Measurements from ENCODE around the gene MYO1B.
"Not testable (repeated sequence)": the region's sequence is repeated elsewhere in the genome, so short reads cannot be mapped to it uniquely, and the experiment has no call there.

MYO1B gene

GRCh38 chr2:191451116-191451515, 205.9 kb downstream of the MYO1B start:
- no peaks in the 10 kb centered on the region for H3K4me1 ChIP-seq (ENCODE audit: control insufficient read depth in 2 of 2, insufficient read depth in 2 of 2, low read length in 2 of 2)
- no peak overlapping the region for H3K9ac ChIP-seq (ENCODE audit: low read depth in 1 of 2, low read length in 2 of 2)
- no peaks in the 10 kb centered on the region for H3K27me3 ChIP-seq (ENCODE audit: control insufficient read depth in 2 of 2, insufficient read depth in 2 of 2, low read length in 2 of 2)
- H3K4me3 ChIP-seq (ENCODE audit: low read length in 2 of 2): no peak overlapping the region
- no peak overlapping the region for H3K27ac ChIP-seq (ENCODE audit: low read depth in 2 of 2, low read length in 2 of 2)
- H3K9me3 ChIP-seq (ENCODE audit: control insufficient read depth in 2 of 2, low read length in 2 of 2): no peaks in the 10 kb centered on the region
- H3K36me3 ChIP-seq (ENCODE audit: control insufficient read depth in 2 of 2, insufficient read depth in 2 of 2, low read length in 2 of 2): no peaks in the 10 kb centered on the region

GRCh38 chr2:191452065-191452464, 206.9 kb downstream of the MYO1B start:
- no peak overlapping the region for H3K27ac ChIP-seq (ENCODE audit: low read depth in 2 of 2, low read length in 2 of 2)
- no peaks in the 10 kb centered on the region for H3K27me3 ChIP-seq (ENCODE audit: control insufficient read depth in 2 of 2, insufficient read depth in 2 of 2, low read length in 2 of 2)
- H3K9me3 ChIP-seq (ENCODE audit: control insufficient read depth in 2 of 2, low read length in 2 of 2): no peaks in the 10 kb centered on the region
- H3K36me3 ChIP-seq (ENCODE audit: control insufficient read depth in 2 of 2, insufficient read depth in 2 of 2, low read length in 2 of 2): no peaks in the 10 kb centered on the region
- no peak overlapping the region for H3K4me3 ChIP-seq (ENCODE audit: low read length in 2 of 2)
- H3K4me1 ChIP-seq (ENCODE audit: control insufficient read depth in 2 of 2, insufficient read depth in 2 of 2, low read length in 2 of 2): no peaks in the 10 kb centered on the region
- no peak overlapping the region for H3K9ac ChIP-seq (ENCODE audit: low read depth in 1 of 2, low read length in 2 of 2)

GRCh38 chr2:191453761-191454160, 208.6 kb downstream of the MYO1B start:
- Histone ChIP-seq H3K9me3 (ENCODE audit: control insufficient read depth in 2 of 2, low read length in 2 of 2) (no peaks in the 10 kb centered on the region), H3K36me3 (ENCODE audit: control insufficient read depth in 2 of 2, insufficient read depth in 2 of 2, low read length in 2 of 2) (no peaks in the 10 kb centered on the region), H3K4me3 (ENCODE audit: low read length in 2 of 2) (no peak overlapping the region), H3K9ac (ENCODE audit: low read depth in 1 of 2, low read length in 2 of 2) (no peak overlapping the region), H3K27ac (ENCODE audit: low read depth in 2 of 2, low read length in 2 of 2) (no peak overlapping the region), H3K27me3 (ENCODE audit: control insufficient read depth in 2 of 2, insufficient read depth in 2 of 2, low read length in 2 of 2) (no peaks in the 10 kb centered on the region), H3K4me1 (ENCODE audit: control insufficient read depth in 2 of 2, insufficient read depth in 2 of 2, low read length in 2 of 2) (no peaks in the 10 kb centered on the region)

GRCh38 chr2:191456506-191456905, 211.3 kb downstream of the MYO1B start:
- H3K27ac ChIP-seq (ENCODE audit: low read depth in 2 of 2, low read length in 2 of 2); H3K36me3 ChIP-seq (ENCODE audit: control insufficient read depth in 2 of 2, insufficient read depth in 2 of 2, low read length in 2 of 2); H3K4me3 ChIP-seq (ENCODE audit: low read length in 2 of 2); H3K4me1 ChIP-seq (ENCODE audit: control insufficient read depth in 2 of 2, insufficient read depth in 2 of 2, low read length in 2 of 2); H3K9me3 ChIP-seq (ENCODE audit: control insufficient read depth in 2 of 2, low read length in 2 of 2); H3K27me3 ChIP-seq (ENCODE audit: control insufficient read depth in 2 of 2, insufficient read depth in 2 of 2, low read length in 2 of 2); H3K9ac ChIP-seq (ENCODE audit: low read depth in 1 of 2, low read length in 2 of 2): not testable (repeated sequence)

GRCh38 chr2:191459158-191459557, 214.0 kb downstream of the MYO1B start:
- Histone ChIP-seq H3K9me3 (ENCODE audit: control insufficient read depth in 2 of 2, low read length in 2 of 2) (no peaks in the 10 kb centered on the region), H3K4me1 (ENCODE audit: control insufficient read depth in 2 of 2, insufficient read depth in 2 of 2, low read length in 2 of 2) (no peaks in the 10 kb centered on the region), H3K9ac (ENCODE audit: low read depth in 1 of 2, low read length in 2 of 2) (no peak overlapping the region), H3K27ac (ENCODE audit: low read depth in 2 of 2, low read length in 2 of 2) (no peak overlapping the region), H3K4me3 (ENCODE audit: low read length in 2 of 2) (no peak overlapping the region), H3K27me3 (ENCODE audit: control insufficient read depth in 2 of 2, insufficient read depth in 2 of 2, low read length in 2 of 2) (no peaks in the 10 kb centered on the region), H3K36me3 (ENCODE audit: control insufficient read depth in 2 of 2, insufficient read depth in 2 of 2, low read length in 2 of 2) (no peaks in the 10 kb centered on the region)

GRCh38 chr2:191462370-191462769, 217.2 kb downstream of the MYO1B start:
- H3K9ac ChIP-seq (ENCODE audit: low read depth in 1 of 2, low read length in 2 of 2): no peak overlapping the region
- no peak overlapping the region for H3K27ac ChIP-seq (ENCODE audit: low read depth in 2 of 2, low read length in 2 of 2)
- no peak overlapping the region for H3K4me3 ChIP-seq (ENCODE audit: low read length in 2 of 2)
- H3K4me1 ChIP-seq (ENCODE audit: control insufficient read depth in 2 of 2, insufficient read depth in 2 of 2, low read length in 2 of 2): no peaks in the 10 kb centered on the region
- no peaks in the 10 kb centered on the region for H3K9me3 ChIP-seq (ENCODE audit: control insufficient read depth in 2 of 2, low read length in 2 of 2)
- no peaks in the 10 kb centered on the region for H3K36me3 ChIP-seq (ENCODE audit: control insufficient read depth in 2 of 2, insufficient read depth in 2 of 2, low read length in 2 of 2)
- H3K27me3 ChIP-seq (ENCODE audit: control insufficient read depth in 2 of 2, insufficient read depth in 2 of 2, low read length in 2 of 2): no peaks in the 10 kb centered on the region

GRCh38 chr2:191463790-191464189, 218.6 kb downstream of the MYO1B start:
- no peak overlapping the region for H3K4me3 ChIP-seq (ENCODE audit: low read length in 2 of 2)
- H3K4me1 ChIP-seq (ENCODE audit: control insufficient read depth in 2 of 2, insufficient read depth in 2 of 2, low read length in 2 of 2): no peaks in the 10 kb centered on the region
- no peak overlapping the region for H3K27ac ChIP-seq (ENCODE audit: low read depth in 2 of 2, low read length in 2 of 2)
- no peaks in the 10 kb centered on the region for H3K27me3 ChIP-seq (ENCODE audit: control insufficient read depth in 2 of 2, insufficient read depth in 2 of 2, low read length in 2 of 2)
- H3K9ac ChIP-seq (ENCODE audit: low read depth in 1 of 2, low read length in 2 of 2): no peak overlapping the region
- no peaks in the 10 kb centered on the region for H3K36me3 ChIP-seq (ENCODE audit: control insufficient read depth in 2 of 2, insufficient read depth in 2 of 2, low read length in 2 of 2)
- H3K9me3 ChIP-seq (ENCODE audit: control insufficient read depth in 2 of 2, low read length in 2 of 2): no peaks in the 10 kb centered on the region

- Histone ChIP-seq H3K9me3 (ENCODE audit: control insufficient read depth in 2 of 2, low read length in 2 of 2) (no peaks in the 10 kb centered on the region), H3K27ac (ENCODE audit: low read depth in 2 of 2, low read length in 2 of 2) (no peak overlapping the region), H3K27me3 (ENCODE audit: control insufficient read depth in 2 of 2, insufficient read depth in 2 of 2, low read length in 2 of 2) (no peaks in the 10 kb centered on the region), H3K36me3 (ENCODE audit: control insufficient read depth in 2 of 2, insufficient read depth in 2 of 2, low read length in 2 of 2) (no peaks in the 10 kb centered on the region), H3K9ac (ENCODE audit: low read depth in 1 of 2, low read length in 2 of 2) (no peak overlapping the region), H3K4me3 (ENCODE audit: low read length in 2 of 2) (no peak overlapping the region), H3K4me1 (ENCODE audit: control insufficient read depth in 2 of 2, insufficient read depth in 2 of 2, low read length in 2 of 2) (no peaks in the 10 kb centered on the region)
Observed at GRCh38 chr2:191465766-191466420, 220.7 kb downstream of the MYO1B start.

- H3K27me3 ChIP-seq (ENCODE audit: control insufficient read depth in 2 of 2, insufficient read depth in 2 of 2, low read length in 2 of 2): no peaks in the 10 kb centered on the region
Observed at GRCh38 chr2:191467113-191467512, 221.9 kb downstream of the MYO1B start.

GRCh38 chr2:191470306-191470705, 225.1 kb downstream of the MYO1B start:
- H3K27ac ChIP-seq (ENCODE audit: low read depth in 2 of 2, low read length in 2 of 2): no peak overlapping the region

More at GRCh38 chr2:191467113-191467512, 221.9 kb downstream of the MYO1B start:
- H3K36me3 ChIP-seq (ENCODE audit: control insufficient read depth in 2 of 2, insufficient read depth in 2 of 2, low read length in 2 of 2): no peaks in the 10 kb centered on the region
- no peak overlapping the region for H3K9ac ChIP-seq (ENCODE audit: low read depth in 1 of 2, low read length in 2 of 2)
- H3K9me3 ChIP-seq (ENCODE audit: control insufficient read depth in 2 of 2, low read length in 2 of 2): no peaks in the 10 kb centered on the region
- H3K4me1 ChIP-seq (ENCODE audit: control insufficient read depth in 2 of 2, insufficient read depth in 2 of 2, low read length in 2 of 2): no peaks in the 10 kb centered on the region
- no peak overlapping the region for H3K27ac ChIP-seq (ENCODE audit: low read depth in 2 of 2, low read length in 2 of 2)
- H3K4me3 ChIP-seq (ENCODE audit: low read length in 2 of 2): no peak overlapping the region

GRCh38 chr2:191474464-191474863, 229.3 kb downstream of the MYO1B start:
- Histone ChIP-seq H3K4me1 (ENCODE audit: control insufficient read depth in 2 of 2, insufficient read depth in 2 of 2, low read length in 2 of 2) (peaks cover 4 to 5% of the 10 kb centered on the region in 2 donors), H3K4me3 (ENCODE audit: low read length in 2 of 2) (no peak overlapping the region), H3K27me3 (ENCODE audit: control insufficient read depth in 2 of 2, insufficient read depth in 2 of 2, low read length in 2 of 2) (no peaks in the 10 kb centered on the region), H3K36me3 (ENCODE audit: control insufficient read depth in 2 of 2, insufficient read depth in 2 of 2, low read length in 2 of 2) (no peaks in the 10 kb centered on the region), H3K9ac (ENCODE audit: low read depth in 1 of 2, low read length in 2 of 2) (no peak overlapping the region), H3K9me3 (ENCODE audit: control insufficient read depth in 2 of 2, low read length in 2 of 2) (no peaks in the 10 kb centered on the region), H3K27ac (ENCODE audit: low read depth in 2 of 2, low read length in 2 of 2) (no peak overlapping the region)

More at GRCh38 chr2:191470306-191470705, 225.1 kb downstream of the MYO1B start:
- no peaks in the 10 kb centered on the region for H3K4me1 ChIP-seq (ENCODE audit: control insufficient read depth in 2 of 2, insufficient read depth in 2 of 2, low read length in 2 of 2)
- H3K4me3 ChIP-seq (ENCODE audit: low read length in 2 of 2): no peak overlapping the region
- H3K9ac ChIP-seq (ENCODE audit: low read depth in 1 of 2, low read length in 2 of 2): no peak overlapping the region
- no peaks in the 10 kb centered on the region for H3K27me3 ChIP-seq (ENCODE audit: control insufficient read depth in 2 of 2, insufficient read depth in 2 of 2, low read length in 2 of 2)
- no peaks in the 10 kb centered on the region for H3K36me3 ChIP-seq (ENCODE audit: control insufficient read depth in 2 of 2, insufficient read depth in 2 of 2, low read length in 2 of 2)
- no peaks in the 10 kb centered on the region for H3K9me3 ChIP-seq (ENCODE audit: control insufficient read depth in 2 of 2, low read length in 2 of 2)
